22Rv1 (cell line): Measurements from ENCODE around the gene SND1.

Source experiments
- ZFX ChIP-seq: fragments of 450-650 bp; IDR thresholded peaks from 2 replicates; pipeline ENCODE4 v1.6.1; 2017; ENCODE audit warnings: antibody characterized with exemption, borderline replicate concordance
- TF ChIP-seq, protein P1 (sequence below): fragments of 450-650 bp; IDR thresholded peaks from 2 replicates; pipeline ENCODE4 v1.5.1; 2017; ENCODE audit warnings: mild to moderate bottlenecking

- TF ChIP-seq, protein P1, sequence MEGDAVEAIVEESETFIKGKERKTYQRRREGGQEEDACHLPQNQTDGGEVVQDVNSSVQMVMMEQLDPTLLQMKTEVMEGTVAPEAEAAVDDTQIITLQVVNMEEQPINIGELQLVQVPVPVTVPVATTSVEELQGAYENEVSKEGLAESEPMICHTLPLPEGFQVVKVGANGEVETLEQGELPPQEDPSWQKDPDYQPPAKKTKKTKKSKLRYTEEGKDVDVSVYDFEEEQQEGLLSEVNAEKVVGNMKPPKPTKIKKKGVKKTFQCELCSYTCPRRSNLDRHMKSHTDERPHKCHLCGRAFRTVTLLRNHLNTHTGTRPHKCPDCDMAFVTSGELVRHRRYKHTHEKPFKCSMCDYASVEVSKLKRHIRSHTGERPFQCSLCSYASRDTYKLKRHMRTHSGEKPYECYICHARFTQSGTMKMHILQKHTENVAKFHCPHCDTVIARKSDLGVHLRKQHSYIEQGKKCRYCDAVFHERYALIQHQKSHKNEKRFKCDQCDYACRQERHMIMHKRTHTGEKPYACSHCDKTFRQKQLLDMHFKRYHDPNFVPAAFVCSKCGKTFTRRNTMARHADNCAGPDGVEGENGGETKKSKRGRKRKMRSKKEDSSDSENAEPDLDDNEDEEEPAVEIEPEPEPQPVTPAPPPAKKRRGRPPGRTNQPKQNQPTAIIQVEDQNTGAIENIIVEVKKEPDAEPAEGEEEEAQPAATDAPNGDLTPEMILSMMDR, result no peak
- no peak for TF ChIP-seq ZFX
Observed at GRCh38 chr7:127699853-127700252, 47.9 kb downstream of the SND1 start.
